GM21360 (cell line): ENCODE results near the gene DMBX1.

ENCODE experiments used
- ATAC-seq: cut with Tn5 transposase; IDR thresholded peaks from one replicate; pipeline ENCODE4 v1.9.1; 2021; ENCODE audit warnings: mild to moderate bottlenecking, moderate library complexity; ENCODE audit not compliant: unreplicated experiment

DMBX1 gene

GRCh38 chr1:46522969-46523320 is 33.3 kb downstream of the DMBX1 start:
- ATAC-seq: no peak

- no peak for ATAC-seq
Observed at GRCh38 chr1:46523496-46524353, 34.1 kb downstream of the DMBX1 start.

DNA sequence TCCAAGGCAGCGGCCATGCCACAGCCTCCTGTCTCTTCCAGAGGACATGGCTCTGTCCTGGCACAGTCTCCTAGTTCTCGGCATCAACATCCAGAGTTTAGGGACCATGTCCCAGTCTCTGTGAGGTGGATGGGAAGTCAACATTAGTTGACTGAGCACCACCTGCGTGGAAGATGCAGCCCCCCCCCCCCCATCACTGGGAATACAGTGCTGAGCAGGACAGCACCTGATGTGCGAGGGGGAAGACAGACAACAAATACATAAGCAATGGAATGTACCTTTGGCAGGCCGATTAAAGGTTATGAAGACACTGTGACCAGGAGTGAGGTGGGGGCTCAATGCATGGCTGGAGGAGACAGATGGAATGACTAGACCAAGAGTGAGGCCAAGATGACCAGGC is 35.2 kb downstream of the DMBX1 start:
- ATAC-seq: no peak

DNA sequence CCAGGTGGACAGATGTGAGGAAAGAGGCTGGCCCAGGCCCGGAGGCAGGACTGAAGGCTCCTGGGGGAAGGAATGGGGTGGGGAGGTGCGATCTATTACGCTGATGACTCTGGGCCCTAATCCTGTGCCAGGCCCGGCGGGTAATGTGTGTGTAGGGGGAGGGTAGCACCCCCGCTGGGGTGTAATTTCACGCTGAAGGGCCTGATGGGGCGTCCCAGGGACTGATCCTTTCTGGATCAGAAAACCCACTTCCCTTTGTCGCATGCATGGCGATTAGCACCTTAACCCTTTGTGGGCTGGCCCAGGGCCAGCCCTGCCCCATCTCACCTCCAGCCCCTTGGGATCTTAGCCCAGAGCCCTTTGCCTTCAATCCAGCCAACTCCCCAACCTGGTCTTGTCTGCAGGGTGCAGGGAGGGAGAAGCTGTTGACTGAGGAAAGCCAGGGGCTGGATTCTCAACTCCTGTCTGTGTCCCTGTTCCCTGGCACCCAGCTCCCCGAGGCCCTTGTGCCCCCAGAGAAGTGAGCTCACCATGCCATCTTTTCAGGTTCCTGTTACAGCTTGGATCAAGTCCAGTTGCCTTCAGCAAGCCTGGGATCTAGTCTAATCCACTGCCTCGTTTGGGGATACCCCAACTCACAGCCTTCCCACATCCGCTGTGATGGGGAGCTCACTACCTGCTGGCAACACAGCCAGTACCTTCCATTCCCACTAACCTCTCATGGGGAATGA is 35.8 kb downstream of the DMBX1 start:
- no peak for ATAC-seq

DNA sequence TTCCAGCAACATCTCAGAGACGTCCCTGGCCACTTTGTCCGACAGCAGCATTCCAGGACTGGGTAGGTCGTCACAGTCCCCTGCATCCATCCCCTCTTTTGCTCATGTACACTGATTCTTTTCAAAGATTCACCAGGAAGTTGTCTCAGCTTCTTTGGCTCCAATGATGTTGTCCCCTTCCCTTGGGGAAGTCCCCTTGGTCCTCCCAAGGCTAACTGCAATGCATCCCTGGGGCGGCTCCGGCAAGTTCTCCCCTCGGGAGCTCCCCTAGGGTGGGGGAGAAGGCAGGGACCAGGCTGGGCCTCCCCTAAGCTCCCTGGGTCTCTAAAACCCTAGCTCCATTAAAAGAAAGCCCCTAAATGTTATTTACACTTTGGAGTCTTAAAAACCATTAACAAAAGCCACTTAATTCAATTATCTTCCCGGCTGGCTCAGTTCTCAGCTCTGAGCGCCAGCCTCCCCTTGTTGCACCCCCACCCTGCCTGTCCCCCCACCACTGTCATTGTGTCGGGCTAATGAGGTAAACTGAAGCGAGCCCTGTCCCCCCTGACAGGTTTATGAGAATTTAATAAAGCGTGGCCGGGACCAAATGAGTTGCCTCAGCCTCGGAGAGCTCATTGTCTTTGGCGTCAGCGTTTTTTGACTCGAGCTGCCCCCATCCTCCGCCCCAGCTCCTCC is 36.5 kb downstream of the DMBX1 start:
- ATAC-seq: no peak

DNA sequence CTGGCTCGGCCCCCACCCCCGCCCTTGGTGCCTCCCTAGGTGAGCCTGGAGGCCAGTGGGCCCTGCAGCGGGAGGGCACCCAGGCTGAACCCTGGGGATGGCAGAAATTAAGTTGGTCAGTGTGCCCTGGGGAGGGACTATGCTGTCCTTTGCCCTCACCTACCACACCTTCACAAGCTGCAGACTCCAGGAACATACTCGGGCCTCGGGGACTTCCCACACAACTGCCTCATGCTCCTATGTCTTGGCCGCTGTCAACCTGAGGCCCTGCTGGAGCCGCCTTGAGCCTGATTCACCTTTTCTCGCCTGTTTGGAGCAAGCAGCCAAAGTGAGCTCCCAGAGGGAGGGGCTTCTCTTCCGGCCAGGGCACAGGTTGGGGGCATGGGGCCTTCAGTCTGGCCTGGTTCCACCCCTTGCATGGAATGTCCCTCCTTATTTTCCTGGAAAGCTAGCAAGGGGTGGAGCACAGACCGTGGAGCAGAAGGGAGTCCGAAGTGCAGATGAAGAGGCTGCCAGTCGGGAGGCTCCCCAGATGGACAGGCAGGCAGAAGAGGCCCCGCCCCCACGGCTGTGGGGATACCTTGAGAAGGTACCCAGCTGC is 37.2 kb downstream of the DMBX1 start:
- ATAC-seq: no peak

- ATAC-seq: no peak
Observed at GRCh38 chr1:46527474-46528296, 38.0 kb downstream of the DMBX1 start.

DNA sequence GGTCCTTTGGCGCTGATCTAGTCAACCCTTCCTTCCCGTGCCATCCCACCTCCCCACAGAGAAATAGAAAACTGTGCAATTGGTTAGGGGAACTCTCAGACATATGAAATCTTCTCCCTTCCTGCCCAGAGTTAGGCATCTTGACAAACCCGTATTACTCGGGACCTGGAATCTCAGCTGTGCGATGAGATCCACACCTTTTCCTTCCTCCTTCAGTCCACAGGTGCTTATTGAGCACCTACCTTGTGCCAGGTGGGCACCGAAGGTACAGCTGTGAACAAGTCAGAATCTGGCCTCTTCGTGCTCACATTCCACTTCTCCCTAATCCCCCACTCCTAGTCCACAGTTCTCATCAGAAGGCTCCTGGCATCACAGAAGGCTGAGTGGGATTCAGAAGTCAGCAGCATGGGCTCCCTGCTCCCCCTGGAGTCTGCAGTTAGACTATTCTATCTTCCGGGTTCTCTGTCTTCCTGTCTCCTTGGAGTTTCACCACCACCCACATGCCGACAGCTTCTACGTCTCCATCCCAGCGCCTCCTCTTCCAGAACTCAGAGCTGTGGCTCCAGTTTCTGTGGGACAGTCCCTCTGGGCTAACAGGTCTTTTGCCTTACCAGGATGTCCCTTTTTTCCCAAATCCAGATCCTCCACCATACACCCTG is 38.8 kb downstream of the DMBX1 start:
- ATAC-seq: no peak

GRCh38 chr1:46529031-46529630 is 39.5 kb downstream of the DMBX1 start:
- ATAC-seq: no peak

GRCh38 chr1:46530311-46530710 is 40.7 kb downstream of the DMBX1 start:
- no peak for ATAC-seq

- no peak for ATAC-seq
Observed at GRCh38 chr1:46530791-46531409, 41.3 kb downstream of the DMBX1 start.

GRCh38 chr1:46532095-46532494 is 42.5 kb downstream of the DMBX1 start:
- ATAC-seq: no peak

- no peak for ATAC-seq
Observed at GRCh38 chr1:46532498-46533178, 43.0 kb downstream of the DMBX1 start.

DNA sequence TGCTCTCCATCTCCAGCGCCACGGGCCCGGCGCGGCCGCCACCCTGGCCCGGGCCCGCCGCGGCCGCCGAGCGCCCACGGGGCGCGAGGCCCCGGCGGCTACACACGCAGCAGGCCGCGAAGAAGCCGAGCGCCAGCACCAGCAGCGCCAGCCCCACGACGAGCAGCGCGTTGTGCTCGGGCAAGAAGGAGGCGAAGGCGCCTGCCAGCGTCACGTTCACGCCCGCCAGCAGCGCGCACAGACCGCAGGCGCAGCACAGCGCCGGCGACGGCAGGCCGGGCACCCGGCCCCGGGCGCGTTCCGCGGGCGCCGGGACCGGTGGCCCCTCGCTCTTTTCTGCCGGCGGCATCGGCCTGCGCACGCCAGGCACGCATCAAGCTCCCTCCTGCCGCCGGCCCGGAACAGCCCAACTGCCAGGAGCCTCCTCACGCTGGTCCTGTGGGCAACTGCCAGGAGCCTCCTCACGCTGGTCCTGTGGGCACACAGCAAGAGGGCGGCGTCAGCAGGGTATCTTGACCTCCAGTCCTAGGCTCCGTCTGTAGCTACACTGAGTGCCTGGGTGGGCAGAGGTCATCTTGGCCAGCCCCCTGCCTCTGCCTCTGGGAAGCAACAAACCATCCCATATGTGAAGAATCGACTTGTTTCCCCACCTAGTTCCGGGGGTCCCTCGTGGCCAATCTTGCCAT is 43.7 kb downstream of the DMBX1 start:
- ATAC-seq: no peak

GRCh38 chr1:46535063-46535462 is 45.4 kb downstream of the DMBX1 start:
- no peak for ATAC-seq

- ATAC-seq: no peak
Observed at GRCh38 chr1:46536527-46536926, 46.9 kb downstream of the DMBX1 start.

GRCh38 chr1:46537651-46538050 is 48.0 kb downstream of the DMBX1 start:
- ATAC-seq: no peak

DNA sequence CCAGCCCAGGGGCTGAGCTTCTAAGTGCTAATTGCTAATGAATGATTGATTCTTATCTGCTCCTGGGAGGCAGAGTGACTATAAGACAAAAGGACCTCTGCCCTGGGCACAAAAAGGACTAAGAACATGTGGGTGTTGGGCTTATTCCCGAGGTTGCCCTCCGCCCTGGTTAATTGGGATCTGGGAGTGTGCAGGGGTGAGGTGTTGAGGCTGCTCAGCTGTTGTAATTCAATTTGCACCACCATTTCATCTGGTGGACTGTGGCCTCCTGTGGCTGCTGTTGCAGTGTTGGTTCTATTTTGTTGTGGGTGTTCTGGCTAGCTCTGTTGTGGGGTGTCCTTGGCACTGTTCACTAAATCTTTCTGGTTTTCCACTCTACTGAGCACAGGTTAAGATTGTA is 48.5 kb downstream of the DMBX1 start:
- no peak for ATAC-seq
